ENCODE data around the gene MMP13. TPM values are rescaled to one million over a fixed set of nuclear protein-coding genes. Genes with fewer than 3 reads are reported as not detected.

Gene MMP13
- total RNA-seq, 2 experiments from 2014 or later = not detected

DNA sequence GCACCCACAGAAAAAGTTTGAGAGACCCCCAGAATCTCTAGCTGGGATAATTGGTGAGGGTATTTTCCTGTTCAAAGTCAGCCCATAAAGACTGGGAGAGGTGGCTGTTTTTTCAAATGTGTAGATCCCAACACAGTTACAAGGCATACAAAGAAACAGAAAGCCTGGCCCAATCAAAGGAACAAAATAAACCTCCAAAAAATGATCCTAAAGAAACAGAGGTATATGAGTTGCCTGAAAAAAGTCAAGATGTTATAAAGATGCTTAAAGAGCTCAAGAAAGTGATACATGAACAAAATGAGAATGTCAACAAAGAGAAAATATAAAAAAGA lies 40.5 kb downstream of the MMP13 start:
- no peaks in the 10 kb centered on the region for H4K20me1 ChIP-seq (ENCODE audit: insufficient read depth, low read length)
- H2AFZ ChIP-seq (ENCODE audit: low read length) = no peak overlapping the region
- H3K36me3 ChIP-seq (ENCODE audit: insufficient read depth, low read length) = no peaks in the 10 kb centered on the region
- H3K9me3 ChIP-seq (ENCODE audit: low read length) = no peaks in the 10 kb centered on the region
- CTCF ChIA-PET (ENCODE audit: unreplicated experiment) = interaction anchor here (1.3 kb wide), 1 partner anchor 26 kb away, joined by 5 read pairs; no protein-coding TSS in a partner anchor
- POLR2A ChIA-PET = interaction anchor here (0.5 to 1.2 kb wide), 2 partner anchors 15 to 33 kb away, joined by 3 read pairs; no protein-coding TSS in a partner anchor
- no peak overlapping the region for H3K27ac ChIP-seq (ENCODE audit: low read depth, low read length, poor library complexity, severe bottlenecking)
- no peaks in the 10 kb centered on the region for H3K4me1 ChIP-seq (ENCODE audit: insufficient read depth, low read length, poor library complexity, severe bottlenecking)
- DNase-seq (ENCODE audit: low spot score) = no peak
- no peak overlapping the region for H3K4me3 ChIP-seq (ENCODE audit: low read depth, low read length, poor library complexity, severe bottlenecking)
- H3K4me2 ChIP-seq (ENCODE audit: low read length) = no peak overlapping the region
- intact Hi-C loops (cut with micrococcal nuclease; ENCODE audit: unreplicated experiment) = no loop called here
- BruUV-seq (replicated peaks) = no TSS peak
- no peaks in the 10 kb centered on the region for H3K9me2 ChIP-seq (ENCODE audit: insufficient read depth, low read length)
- no peaks in the 10 kb centered on the region for H3K79me2 ChIP-seq (ENCODE audit: insufficient read depth, low read depth, low read length)
- TF ChIP-seq, protein P1, sequence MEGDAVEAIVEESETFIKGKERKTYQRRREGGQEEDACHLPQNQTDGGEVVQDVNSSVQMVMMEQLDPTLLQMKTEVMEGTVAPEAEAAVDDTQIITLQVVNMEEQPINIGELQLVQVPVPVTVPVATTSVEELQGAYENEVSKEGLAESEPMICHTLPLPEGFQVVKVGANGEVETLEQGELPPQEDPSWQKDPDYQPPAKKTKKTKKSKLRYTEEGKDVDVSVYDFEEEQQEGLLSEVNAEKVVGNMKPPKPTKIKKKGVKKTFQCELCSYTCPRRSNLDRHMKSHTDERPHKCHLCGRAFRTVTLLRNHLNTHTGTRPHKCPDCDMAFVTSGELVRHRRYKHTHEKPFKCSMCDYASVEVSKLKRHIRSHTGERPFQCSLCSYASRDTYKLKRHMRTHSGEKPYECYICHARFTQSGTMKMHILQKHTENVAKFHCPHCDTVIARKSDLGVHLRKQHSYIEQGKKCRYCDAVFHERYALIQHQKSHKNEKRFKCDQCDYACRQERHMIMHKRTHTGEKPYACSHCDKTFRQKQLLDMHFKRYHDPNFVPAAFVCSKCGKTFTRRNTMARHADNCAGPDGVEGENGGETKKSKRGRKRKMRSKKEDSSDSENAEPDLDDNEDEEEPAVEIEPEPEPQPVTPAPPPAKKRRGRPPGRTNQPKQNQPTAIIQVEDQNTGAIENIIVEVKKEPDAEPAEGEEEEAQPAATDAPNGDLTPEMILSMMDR (conservative IDR thresholded peaks at IDR 0.05; ENCODE audit: low read length) = peak; percentile 9; the same call in 1 of the 2 replicates
- no peak for TF ChIP-seq EZH2phosphoT487 (IDR thresholded peaks at IDR 0.05; ENCODE audit: borderline replicate concordance, low read depth, low read length)

DNA sequence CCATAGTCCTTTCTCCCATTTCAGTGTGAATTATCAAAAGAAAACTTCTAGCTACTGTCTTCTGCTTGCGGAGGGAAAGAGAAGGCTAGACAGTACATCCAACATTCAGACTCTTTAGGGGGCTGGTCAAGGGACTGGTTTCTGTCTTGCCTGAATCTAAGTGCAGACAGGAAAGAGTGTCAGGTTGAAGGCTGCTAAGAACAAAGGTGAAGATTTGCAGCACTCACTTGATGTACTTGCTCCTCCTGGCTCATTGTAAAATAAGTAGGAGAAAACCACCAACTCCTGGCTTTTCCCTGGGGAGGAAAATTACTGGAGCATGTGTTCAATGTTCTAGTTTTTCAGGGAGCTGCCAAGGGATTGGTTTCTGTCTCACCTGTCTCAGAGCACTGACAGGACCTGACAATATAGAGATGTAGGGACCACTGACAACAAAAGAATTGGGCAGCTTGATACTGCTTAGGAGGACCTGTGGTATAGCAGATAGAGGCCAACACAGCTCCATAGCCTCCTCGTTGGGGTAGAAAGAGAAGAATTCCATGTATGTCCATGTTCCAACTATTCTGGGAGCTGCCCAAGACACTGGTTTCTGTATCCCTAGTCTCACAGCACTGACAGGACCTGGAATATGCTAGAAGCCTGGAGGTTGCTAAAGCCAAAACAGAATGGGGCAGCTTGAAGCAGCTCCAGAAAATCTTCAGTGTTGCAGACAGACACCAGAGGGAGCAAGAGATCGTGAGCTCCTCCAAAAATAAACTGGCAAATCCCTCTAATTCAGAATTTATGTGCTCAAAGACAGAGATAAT lies 41.1 kb downstream of the MMP13 start:
- ChIA-PET POLR2A (interaction anchor here (1.2 kb wide), 1 partner anchor 34 kb away, joined by 3 read pairs; no protein-coding TSS in a partner anchor), CTCF (ENCODE audit: unreplicated experiment) (interaction anchor here (1.3 kb wide), 1 partner anchor 26 kb away, joined by 5 read pairs; no protein-coding TSS in a partner anchor)
- intact Hi-C loops (cut with micrococcal nuclease; ENCODE audit: unreplicated experiment) = no loop called here
- no peak overlapping the region for H3K4me3 ChIP-seq (ENCODE audit: low read depth, low read length, poor library complexity, severe bottlenecking)
- TF ChIP-seq, protein P1 (conservative IDR thresholded peaks at IDR 0.05; ENCODE audit: low read length) = peak; percentile 69
- no peak for TF ChIP-seq EZH2phosphoT487 (IDR thresholded peaks at IDR 0.05; ENCODE audit: borderline replicate concordance, low read depth, low read length)
- no peak overlapping the region for H2AFZ ChIP-seq (ENCODE audit: low read length)
- no peaks in the 10 kb centered on the region for H4K20me1 ChIP-seq (ENCODE audit: insufficient read depth, low read length)
- no peaks in the 10 kb centered on the region for H3K79me2 ChIP-seq (ENCODE audit: insufficient read depth, low read depth, low read length)
- H3K9me3 ChIP-seq (ENCODE audit: low read length) = no peaks in the 10 kb centered on the region
- H3K36me3 ChIP-seq (ENCODE audit: insufficient read depth, low read length) = no peaks in the 10 kb centered on the region
- H3K27ac ChIP-seq (ENCODE audit: low read depth, low read length, poor library complexity, severe bottlenecking) = no peak overlapping the region
- H3K4me2 ChIP-seq (ENCODE audit: low read length) = no peak overlapping the region
- BruUV-seq (replicated peaks) = no TSS peak
- no peak for DNase-seq (ENCODE audit: low spot score)
- no peaks in the 10 kb centered on the region for H3K9me2 ChIP-seq (ENCODE audit: insufficient read depth, low read length)
- no peaks in the 10 kb centered on the region for H3K4me1 ChIP-seq (ENCODE audit: insufficient read depth, low read length, poor library complexity, severe bottlenecking)

DNA sequence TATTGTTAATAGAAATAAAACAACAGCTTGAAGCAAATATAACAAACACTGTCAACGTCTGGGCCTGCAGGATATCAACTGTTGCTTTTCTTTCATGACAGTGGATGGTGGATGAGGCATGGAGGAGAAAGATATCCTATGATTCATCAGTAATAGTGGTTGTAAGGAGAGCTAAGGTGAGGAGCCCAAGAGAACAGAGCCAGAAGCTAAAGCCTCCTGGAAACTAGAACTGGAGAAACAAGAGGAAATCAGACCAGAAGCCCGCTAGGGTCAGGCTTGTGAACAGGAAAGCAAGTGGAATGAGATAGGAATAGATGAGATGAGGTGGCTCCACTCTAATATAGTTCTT lies 43.1 kb downstream of the MMP13 start:
- Histone ChIP-seq H4K20me1 (ENCODE audit: insufficient read depth, low read length) (no peaks in the 10 kb centered on the region), H2AFZ (ENCODE audit: low read length) (no peak overlapping the region), H3K4me3 (ENCODE audit: low read depth, low read length, poor library complexity, severe bottlenecking) (no peak overlapping the region), H3K4me1 (ENCODE audit: insufficient read depth, low read length, poor library complexity, severe bottlenecking) (no peaks in the 10 kb centered on the region), H3K36me3 (ENCODE audit: insufficient read depth, low read length) (no peaks in the 10 kb centered on the region), H3K4me2 (ENCODE audit: low read length) (no peak overlapping the region), H3K27ac (ENCODE audit: low read depth, low read length, poor library complexity, severe bottlenecking) (no peak overlapping the region), H3K9me3 (ENCODE audit: low read length) (no peaks in the 10 kb centered on the region), H3K79me2 (ENCODE audit: insufficient read depth, low read depth, low read length) (no peaks in the 10 kb centered on the region), H3K9me2 (ENCODE audit: insufficient read depth, low read length) (no peaks in the 10 kb centered on the region)
- intact Hi-C loops (cut with micrococcal nuclease; ENCODE audit: unreplicated experiment) = no loop called here
- ChIA-PET CTCF (ENCODE audit: unreplicated experiment) (no interaction called here), POLR2A (interaction anchor here (0.7 kb wide), 1 partner anchor 52 kb away, joined by 3 read pairs; no protein-coding TSS in a partner anchor)
- BruUV-seq (replicated peaks) = no TSS peak
- no peak for TF ChIP-seq EZH2phosphoT487 (IDR thresholded peaks at IDR 0.05; ENCODE audit: borderline replicate concordance, low read depth, low read length)
- TF ChIP-seq, protein P1 (conservative IDR thresholded peaks at IDR 0.05; ENCODE audit: low read length) = no peak
- no peak for DNase-seq (ENCODE audit: low spot score)

All from OCI-LY7 (cell line).